B cell (primary cell): ENCODE results near the gene MAL.

Experiments
- CTCF ChIP-seq: fragments of 200-600 bp; IDR thresholded peaks from one replicate; pipeline ENCODE4 v1.8.0; 2022; ENCODE audit warnings: antibody characterized with exemption, mild to moderate bottlenecking
- EZH2 ChIP-seq: IDR thresholded peaks from 2 replicates; pipeline ENCODE4 v1.6.1; 2012; ENCODE audit warnings: borderline replicate concordance, low read depth, mild to moderate bottlenecking, moderate library complexity, low read length; ENCODE audit not compliant: insufficient read depth, poor library complexity, severe bottlenecking

DNA sequence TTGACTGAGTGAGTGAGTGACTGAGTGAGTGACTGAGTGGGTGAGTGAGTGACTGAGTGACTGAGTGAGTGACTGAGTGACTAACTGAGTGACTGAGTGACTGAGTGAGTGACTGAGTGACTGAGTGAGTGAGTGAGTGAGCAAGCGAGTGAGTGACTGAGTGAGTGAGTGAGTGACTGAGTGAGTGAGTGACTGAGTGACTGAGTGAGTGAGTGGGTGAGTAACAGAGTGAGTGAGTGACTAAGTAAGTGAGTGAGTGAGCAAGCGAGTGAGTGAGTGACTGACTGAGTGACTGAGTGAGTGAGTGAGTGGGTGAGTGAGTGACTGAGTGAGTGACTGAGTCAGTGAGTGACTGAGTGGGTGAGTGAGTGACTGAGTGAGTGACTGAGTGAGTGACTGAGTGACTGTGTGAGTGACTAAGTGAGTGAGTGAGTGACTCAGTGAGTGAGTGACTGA lies 11.9 kb downstream of the MAL start:
- TF ChIP-seq CTCF (no peak), EZH2 (no peak)
